Activated gamma-delta T cell (primary cell): ENCODE data around the gene CCDC97.

ENCODE experiments used
- DNase-seq: peaks from one replicate; lab custom pipeline; 2025; lab: John Stamatoyannopoulos, UW

CCDC97 gene

GRCh38 chr19:41298348-41298964, 11.5 kb upstream of the CCDC97 start:
- peak; percentile 50 for DNase-seq

GRCh38 chr19:41299046-41299754, 10.8 kb upstream of the CCDC97 start:
- DNase-seq: no peak

- DNase-seq: no peak
These were observed 10.2 kb upstream of the CCDC97 start for GRCh38 chr19:41299755-41300089.

GRCh38 chr19:41300555-41300954, 9.4 kb upstream of the CCDC97 start:
- DNase-seq: no peak

GRCh38 chr19:41302624-41303351, 7.2 kb upstream of the CCDC97 start:
- DNase-seq: peak; percentile 82

- peak; percentile 49 for DNase-seq
These were observed 6.0 kb upstream of the CCDC97 start for GRCh38 chr19:41303954-41304353.

- DNase-seq: no peak
These were observed 5.1 kb upstream of the CCDC97 start for GRCh38 chr19:41304706-41305483.

GRCh38 chr19:41305927-41306793, 3.8 kb upstream of the CCDC97 start:
- DNase-seq: no peak

- no peak for DNase-seq
These were observed 2.7 kb upstream of the CCDC97 start for GRCh38 chr19:41307090-41307875.

GRCh38 chr19:41307954-41308449, 2.0 kb upstream of the CCDC97 start:
- no peak for DNase-seq

- DNase-seq: no peak
These were observed 1.4 kb upstream of the CCDC97 start for GRCh38 chr19:41308450-41309179.

- DNase-seq: no peak
These were observed 566 bp upstream of the CCDC97 start for GRCh38 chr19:41309180-41310032.

- no peak for DNase-seq
These were observed 1.1 kb downstream of the CCDC97 start for GRCh38 chr19:41311072-41311471.

- no peak for DNase-seq
These were observed 1.6 kb downstream of the CCDC97 start for GRCh38 chr19:41311613-41312012.

- DNase-seq: no peak
These were observed 6.4 kb downstream of the CCDC97 start for GRCh38 chr19:41316306-41316920.

GRCh38 chr19:41318696-41319499, 8.9 kb downstream of the CCDC97 start:
- no peak for DNase-seq

- DNase-seq: no peak
These were observed 9.7 kb downstream of the CCDC97 start for GRCh38 chr19:41319500-41320184.
